ENCODE measurements around the gene UNC93B1. TPM values are rescaled to one million over a fixed set of nuclear protein-coding genes. Genes with fewer than 3 reads are reported as not detected.
A peak's percentile ranks its signal among the peaks of the same experiment; 100 is the strongest.

UNC93B1 gene
- polyA plus RNA-seq, 2 of the 4 experiments (the other 2 are of a cell fraction): 49.4 to 51.2 TPM

DNA sequence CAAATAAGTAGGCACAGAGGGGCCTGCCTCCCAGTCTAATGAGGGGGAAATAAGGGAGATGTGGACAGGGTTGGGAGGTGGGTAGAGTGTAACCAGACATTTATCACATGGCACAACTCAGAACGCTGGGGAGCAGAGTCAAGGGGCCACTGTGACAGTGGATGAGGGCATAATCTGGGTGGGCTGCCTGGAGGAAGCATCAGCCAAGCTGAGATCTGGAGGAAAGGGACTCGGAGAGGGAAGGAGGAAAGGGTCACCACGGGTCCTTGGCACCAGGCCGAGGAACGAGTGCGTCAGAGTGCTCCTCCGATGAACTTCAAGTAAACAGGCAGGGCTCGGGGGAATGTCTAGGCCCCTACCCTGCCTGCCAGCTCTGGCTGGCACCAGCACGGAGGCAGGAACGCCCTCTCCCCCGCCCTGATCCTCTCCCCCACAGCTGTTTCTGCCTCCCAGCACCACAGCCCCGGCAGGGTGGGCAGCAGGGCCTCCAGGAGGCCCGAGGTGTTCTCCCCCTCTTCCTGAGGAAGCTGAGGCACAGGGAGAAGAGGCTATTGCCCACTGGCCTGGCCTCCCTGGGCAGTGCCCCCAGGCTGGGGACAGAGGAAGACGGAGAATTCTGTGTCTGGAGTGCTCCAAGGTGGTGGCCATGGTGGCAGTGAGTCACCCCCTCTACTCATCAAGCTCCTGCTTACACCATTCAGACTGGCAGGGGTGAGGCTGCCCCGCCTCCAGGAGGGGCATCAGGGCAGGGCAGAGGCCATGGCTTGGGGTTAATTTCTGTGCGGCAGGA lies 10.5 kb upstream of the UNC93B1 start (continued):
- TF ChIP-seq JUNB (IDR thresholded peaks at IDR 0.05): peak; percentile 77
- TF ChIP-seq NR3C1 (IDR thresholded peaks at IDR 0.05): no peak
- TF ChIP-seq, protein P1, sequence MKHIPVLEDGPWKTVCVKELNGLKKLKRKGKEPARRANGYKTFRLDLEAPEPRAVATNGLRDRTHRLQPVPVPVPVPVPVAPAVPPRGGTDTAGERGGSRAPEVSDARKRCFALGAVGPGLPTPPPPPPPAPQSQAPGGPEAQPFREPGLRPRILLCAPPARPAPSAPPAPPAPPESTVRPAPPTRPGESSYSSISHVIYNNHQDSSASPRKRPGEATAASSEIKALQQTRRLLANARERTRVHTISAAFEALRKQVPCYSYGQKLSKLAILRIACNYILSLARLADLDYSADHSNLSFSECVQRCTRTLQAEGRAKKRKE (CRISPR knock-in tag; IDR thresholded peaks at IDR 0.05; ENCODE audit: low read depth): no peak
- no peak for TF ChIP-seq ZC3H11A (IDR thresholded peaks at IDR 0.05)
- TF ChIP-seq FOSB (CRISPR knock-in tag; IDR thresholded peaks at IDR 0.05): peak; percentile 89
- TF ChIP-seq CBX2 (IDR thresholded peaks at IDR 0.05; ENCODE audit: borderline replicate concordance, low read depth): no peak
- peak; percentile 100 for TF ChIP-seq ZFP36 (IDR thresholded peaks at IDR 0.05; ENCODE audit: borderline replicate concordance, partially characterized antibody)
- peak; percentile 96 to 97 for TF ChIP-seq JUN (IDR thresholded peaks at IDR 0.05)
- TF ChIP-seq HOXA7 (CRISPR knock-in tag; IDR thresholded peaks at IDR 0.05): peak; percentile 96
- peak; percentile 92; the same call in 1 of the 2 replicates for TF ChIP-seq EHF (CRISPR knock-in tag; IDR thresholded peaks at IDR 0.05)
- TF ChIP-seq KDM1A (IDR thresholded peaks at IDR 0.05; ENCODE audit: low read depth): no peak; the same call in 1 of the 2 replicates
- TF ChIP-seq, protein P2, sequence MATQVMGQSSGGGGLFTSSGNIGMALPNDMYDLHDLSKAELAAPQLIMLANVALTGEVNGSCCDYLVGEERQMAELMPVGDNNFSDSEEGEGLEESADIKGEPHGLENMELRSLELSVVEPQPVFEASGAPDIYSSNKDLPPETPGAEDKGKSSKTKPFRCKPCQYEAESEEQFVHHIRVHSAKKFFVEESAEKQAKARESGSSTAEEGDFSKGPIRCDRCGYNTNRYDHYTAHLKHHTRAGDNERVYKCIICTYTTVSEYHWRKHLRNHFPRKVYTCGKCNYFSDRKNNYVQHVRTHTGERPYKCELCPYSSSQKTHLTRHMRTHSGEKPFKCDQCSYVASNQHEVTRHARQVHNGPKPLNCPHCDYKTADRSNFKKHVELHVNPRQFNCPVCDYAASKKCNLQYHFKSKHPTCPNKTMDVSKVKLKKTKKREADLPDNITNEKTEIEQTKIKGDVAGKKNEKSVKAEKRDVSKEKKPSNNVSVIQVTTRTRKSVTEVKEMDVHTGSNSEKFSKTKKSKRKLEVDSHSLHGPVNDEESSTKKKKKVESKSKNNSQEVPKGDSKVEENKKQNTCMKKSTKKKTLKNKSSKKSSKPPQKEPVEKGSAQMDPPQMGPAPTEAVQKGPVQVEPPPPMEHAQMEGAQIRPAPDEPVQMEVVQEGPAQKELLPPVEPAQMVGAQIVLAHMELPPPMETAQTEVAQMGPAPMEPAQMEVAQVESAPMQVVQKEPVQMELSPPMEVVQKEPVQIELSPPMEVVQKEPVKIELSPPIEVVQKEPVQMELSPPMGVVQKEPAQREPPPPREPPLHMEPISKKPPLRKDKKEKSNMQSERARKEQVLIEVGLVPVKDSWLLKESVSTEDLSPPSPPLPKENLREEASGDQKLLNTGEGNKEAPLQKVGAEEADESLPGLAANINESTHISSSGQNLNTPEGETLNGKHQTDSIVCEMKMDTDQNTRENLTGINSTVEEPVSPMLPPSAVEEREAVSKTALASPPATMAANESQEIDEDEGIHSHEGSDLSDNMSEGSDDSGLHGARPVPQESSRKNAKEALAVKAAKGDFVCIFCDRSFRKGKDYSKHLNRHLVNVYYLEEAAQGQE (IDR thresholded peaks at IDR 0.05): no peak
- no peak for TF ChIP-seq RFX5 (IDR thresholded peaks at IDR 0.05)
- TF ChIP-seq TFCP2L1 (CRISPR knock-in tag; IDR thresholded peaks at IDR 0.05): peak; percentile 41; the same call in 1 of the 2 replicates
- TF ChIP-seq ELK1 (IDR thresholded peaks at IDR 0.05; ENCODE audit: low read depth, low read length): no peak
- peak; percentile 77 for TF ChIP-seq FOXS1 (CRISPR knock-in tag; IDR thresholded peaks at IDR 0.05)
- no peak for TF ChIP-seq POLR2A (IDR thresholded peaks at IDR 0.05; ENCODE audit: low read length)
- TF ChIP-seq PHF8 (IDR thresholded peaks at IDR 0.05; ENCODE audit: borderline replicate concordance, low read depth): no peak
- peak; percentile 67; the same call in 1 of the 2 replicates for TF ChIP-seq POLR2AphosphoS2 (conservative IDR thresholded peaks at IDR 0.05; ENCODE audit: low read length)
- peak; percentile 72; the same call in 1 of the 2 replicates for TF ChIP-seq PBX3 (IDR thresholded peaks at IDR 0.05)
- TF ChIP-seq GATA3 (IDR thresholded peaks at IDR 0.05; ENCODE audit: borderline replicate concordance): peak; percentile 94
- TF ChIP-seq ZSCAN20 (CRISPR knock-in tag; IDR thresholded peaks at IDR 0.05): peak; percentile 88
- no peak for TF ChIP-seq SREBF2 (IDR thresholded peaks at IDR 0.05)

All from A549 (cell line).